GM12873 (cell line): ENCODE data around the gene HPS1.

Experiments used
- TF ChIP-seq, protein P1 (sequence below): IDR thresholded peaks from 2 replicates; pipeline ENCODE4 v1.5.1; 2012; ENCODE audit warnings: low read depth, mild to moderate bottlenecking, moderate library complexity, low read length, control low read depth; ENCODE audit not compliant: insufficient read depth; ENCODE audit errors: missing control alignments

Gene HPS1

DNA sequence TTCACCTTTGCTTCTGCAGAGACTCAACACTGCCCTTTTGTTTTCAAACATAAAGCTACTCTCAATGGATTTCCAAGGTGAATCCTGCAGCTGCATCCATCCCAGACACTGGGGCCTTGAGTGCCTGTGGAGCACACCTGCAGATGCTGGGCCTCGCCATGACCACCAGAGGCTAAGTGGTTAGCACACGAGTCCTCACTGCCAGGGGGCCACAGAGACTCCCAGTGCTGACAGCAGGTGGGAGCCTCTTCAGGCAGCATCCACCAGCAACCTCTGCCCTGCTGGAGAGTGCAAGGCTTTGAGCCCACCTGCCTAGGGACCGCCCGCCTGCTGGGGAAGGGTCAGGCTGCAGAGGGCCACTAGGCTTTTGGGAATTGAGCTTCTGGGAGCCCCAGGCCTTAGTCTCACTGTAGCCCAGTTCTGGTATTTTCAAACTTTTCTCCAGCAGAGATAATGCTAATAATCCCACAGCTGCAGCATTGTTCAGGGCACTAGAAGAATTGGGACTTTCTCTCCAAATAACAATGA lies 9.4 kb upstream of the HPS1 start:
- TF ChIP-seq, protein P1, sequence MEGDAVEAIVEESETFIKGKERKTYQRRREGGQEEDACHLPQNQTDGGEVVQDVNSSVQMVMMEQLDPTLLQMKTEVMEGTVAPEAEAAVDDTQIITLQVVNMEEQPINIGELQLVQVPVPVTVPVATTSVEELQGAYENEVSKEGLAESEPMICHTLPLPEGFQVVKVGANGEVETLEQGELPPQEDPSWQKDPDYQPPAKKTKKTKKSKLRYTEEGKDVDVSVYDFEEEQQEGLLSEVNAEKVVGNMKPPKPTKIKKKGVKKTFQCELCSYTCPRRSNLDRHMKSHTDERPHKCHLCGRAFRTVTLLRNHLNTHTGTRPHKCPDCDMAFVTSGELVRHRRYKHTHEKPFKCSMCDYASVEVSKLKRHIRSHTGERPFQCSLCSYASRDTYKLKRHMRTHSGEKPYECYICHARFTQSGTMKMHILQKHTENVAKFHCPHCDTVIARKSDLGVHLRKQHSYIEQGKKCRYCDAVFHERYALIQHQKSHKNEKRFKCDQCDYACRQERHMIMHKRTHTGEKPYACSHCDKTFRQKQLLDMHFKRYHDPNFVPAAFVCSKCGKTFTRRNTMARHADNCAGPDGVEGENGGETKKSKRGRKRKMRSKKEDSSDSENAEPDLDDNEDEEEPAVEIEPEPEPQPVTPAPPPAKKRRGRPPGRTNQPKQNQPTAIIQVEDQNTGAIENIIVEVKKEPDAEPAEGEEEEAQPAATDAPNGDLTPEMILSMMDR, result no peak

DNA sequence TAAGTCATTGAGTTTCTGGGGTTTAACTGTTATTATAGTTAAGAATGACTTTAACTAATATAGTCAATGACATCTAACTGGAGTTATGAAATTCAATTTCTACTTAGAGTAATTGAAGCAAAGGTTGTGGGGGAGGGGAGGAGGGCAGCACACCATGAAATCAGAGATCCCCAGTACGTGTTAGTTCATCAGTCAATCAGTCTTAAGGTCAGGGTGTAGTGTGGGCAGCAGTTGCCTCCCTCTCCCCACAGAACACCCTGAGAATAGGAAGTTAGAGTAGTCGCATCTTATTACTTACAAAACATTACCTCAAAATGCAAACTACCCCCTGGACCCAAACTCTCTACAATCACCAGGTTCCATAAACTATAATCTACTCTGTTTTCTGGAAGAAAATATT lies 7.0 kb upstream of the HPS1 start:
- TF ChIP-seq, protein P1, result no peak

DNA sequence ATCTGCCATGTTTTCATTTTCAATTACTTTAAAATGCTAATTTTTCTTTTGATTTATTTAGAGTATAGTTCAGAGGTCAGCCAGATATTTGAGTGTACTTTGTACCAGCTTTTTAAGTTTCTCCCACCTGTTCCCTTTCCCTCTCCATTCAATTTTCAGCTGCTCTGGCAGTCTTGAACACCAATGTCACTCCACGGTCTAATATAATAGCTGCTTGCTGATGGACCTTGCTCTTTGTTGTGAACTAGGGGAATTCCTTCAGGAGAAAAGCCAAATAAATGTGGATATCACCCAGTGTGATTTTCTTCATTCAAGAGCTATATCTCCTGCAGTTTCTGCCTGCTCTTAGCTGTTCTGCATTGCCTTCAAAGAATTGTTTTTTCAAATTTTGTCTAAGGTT lies 3.9 kb upstream of the HPS1 start:
- TF ChIP-seq, protein P1, result no peak

DNA sequence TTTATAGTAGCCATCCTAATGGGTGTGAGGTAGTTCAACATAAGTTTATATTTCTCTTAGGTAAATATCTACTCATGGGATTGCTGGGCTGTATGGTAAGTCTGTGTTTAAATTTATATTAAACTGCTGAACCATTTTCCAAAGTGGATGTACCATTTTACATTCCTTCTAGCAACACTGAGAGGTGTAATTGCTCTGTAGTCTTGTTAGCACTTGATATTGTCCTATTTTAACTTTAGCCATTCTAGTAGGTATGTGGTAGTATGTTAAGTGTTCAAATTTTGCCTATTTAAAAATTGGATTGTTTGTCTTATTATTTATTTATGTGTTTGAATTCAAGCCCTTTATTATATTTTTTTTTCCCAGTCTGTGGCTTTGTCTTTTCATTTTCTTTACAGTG lies 2.6 kb upstream of the HPS1 start:
- TF ChIP-seq, protein P1, result no peak

DNA sequence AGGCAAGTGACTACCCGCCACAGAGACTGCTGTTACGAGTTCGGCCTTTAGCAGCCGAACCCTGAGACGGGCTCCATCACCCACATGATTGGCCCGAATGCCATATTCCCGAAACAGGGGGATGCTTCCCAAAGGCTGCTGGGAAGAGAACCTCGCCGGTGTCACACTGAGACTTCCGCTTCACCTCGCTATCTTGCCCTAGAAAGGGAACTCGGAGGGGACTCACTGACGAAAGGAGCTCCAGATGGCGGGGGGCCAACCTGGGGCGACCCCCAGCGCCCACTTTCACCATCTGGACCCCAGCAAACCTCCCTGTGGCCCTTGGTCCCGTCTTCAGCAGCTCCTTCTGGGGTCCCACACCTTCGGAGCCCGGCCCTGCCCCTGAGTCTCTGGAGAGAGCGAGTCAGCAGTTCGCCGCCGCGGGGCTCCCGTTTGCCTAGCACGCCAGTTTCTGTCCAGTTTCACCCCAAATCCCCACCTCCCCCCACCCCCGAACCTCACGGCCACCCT lies 529 bp downstream of the HPS1 start:
- TF ChIP-seq, protein P1, result no peak

DNA sequence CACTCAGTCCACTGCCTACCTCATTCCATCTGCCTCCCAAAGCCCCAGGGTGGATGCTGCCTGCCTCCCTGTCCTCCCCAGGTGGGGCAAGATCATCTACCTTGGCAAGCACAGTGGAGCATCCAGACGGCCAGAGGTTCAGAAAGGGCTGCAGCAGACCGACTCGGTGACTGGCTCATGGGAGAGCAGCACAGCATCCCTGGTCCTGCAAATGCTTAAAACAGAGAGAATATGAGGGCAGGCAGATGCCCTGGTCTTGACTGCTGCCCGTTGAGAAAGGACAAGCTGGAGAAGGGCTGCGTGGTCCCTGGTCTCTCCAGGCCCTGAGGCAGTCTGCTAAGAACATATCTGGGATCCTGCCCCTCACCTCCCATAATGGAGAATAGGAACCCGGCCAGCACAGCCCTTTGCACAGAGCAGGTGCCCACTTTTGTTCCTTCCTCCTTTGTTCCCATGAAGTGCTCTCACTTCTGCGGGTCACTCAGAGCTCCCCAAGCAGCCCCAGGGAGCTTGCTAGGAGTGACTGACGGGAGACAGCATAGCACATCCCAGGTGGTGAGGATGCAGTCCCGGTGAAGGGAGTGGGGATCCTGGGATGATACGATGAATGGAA lies 1.4 kb downstream of the HPS1 start:
- TF ChIP-seq, protein P1, result no peak

DNA sequence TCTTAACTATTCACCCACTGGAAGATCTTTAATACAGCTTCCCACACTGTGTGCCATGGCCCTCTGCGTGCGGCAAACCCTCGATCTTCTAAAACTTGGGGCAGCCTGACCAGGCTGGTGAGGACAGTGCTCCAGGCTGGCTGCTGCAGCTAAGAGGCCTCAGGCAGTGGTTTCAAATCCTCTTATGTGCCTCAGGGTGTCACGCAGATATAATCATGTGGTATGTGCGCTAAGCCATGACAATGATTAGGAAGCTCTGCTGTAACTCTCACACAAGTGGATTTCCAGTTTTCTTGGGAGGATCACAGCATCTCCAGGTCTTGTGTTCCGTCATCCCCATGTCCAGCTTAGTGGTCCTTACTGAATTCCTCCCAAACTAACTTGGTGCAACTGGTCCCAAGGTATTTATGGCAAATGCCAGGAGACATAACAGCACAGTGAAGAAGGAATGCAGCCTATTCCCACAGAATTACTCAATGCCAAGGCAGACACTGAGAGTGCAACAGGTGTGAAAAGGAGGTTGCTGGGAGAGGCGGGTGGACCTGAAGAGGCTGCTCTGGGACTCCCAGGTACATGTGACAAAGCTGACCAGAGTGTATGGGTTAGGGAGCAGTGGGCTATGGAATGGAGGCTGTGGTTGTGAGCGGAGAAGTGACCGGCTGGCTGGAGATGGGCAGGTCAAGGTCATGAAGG lies 2.3 kb downstream of the HPS1 start:
- TF ChIP-seq, protein P1, result no peak
